IMR-90 (cell line): ENCODE results near the gene RUSF1. TPM values are rescaled to one million over a fixed set of nuclear protein-coding genes. Genes with fewer than 3 reads are reported as not detected.

Source experiments
- ATAC-seq: fragments of 200-7000 bp; cut with Tn5 transposase; 2 replicates; pipeline ENCODE4 v1.9.1; 2020; ENCODE audit warnings: low read depth, mild to moderate bottlenecking, moderate library complexity
- BruUV-seq: library from RNA; stranded (reverse); fragments of 400-500 nt; replicated peaks from 2 replicates; lab custom pipeline; 2021; lab: Mats Ljungman, UMichigan
- CTCF ChIA-PET: fragments of 300-600 bp; formaldehyde crosslinking; extraction: SDS; loops from one replicate; lab custom pipeline; 2021; ENCODE audit warnings: antibody characterized with exemption; lab: Yijun Ruan, JAX
- POLR2A ChIA-PET: fragments of 300-600 bp; sonication (Branson Sonifier 250); formaldehyde crosslinking; loops from one replicate; lab custom pipeline; 2022; ENCODE audit warnings: antibody characterized with exemption; ENCODE audit not compliant: unreplicated experiment; lab: Charles Lee
- DNase-seq: peaks from one replicate; pipeline ENCODE4 v3.0.0; 2013
- H2AFZ ChIP-seq: replicated peaks from 2 replicates; pipeline ENCODE3; 2013; ENCODE audit warnings: low read length, mild to moderate bottlenecking; ENCODE audit not compliant: poor library complexity
- H2AK5ac ChIP-seq: 2 replicates; pipeline ENCODE4 v1.6.1; 2013; ENCODE audit warnings: low read depth, low read length, inconsistent platforms
- H2AK9ac ChIP-seq: replicated peaks from 2 replicates; pipeline ENCODE3; 2013; ENCODE audit warnings: mild to moderate bottlenecking, low read depth, low read length, moderate library complexity; ENCODE audit not compliant: poor library complexity
- H2BK120ac ChIP-seq: 2 replicates; pipeline ENCODE4 v1.6.1; 2013; ENCODE audit warnings: low read depth, low read length, inconsistent platforms
- H2BK15ac ChIP-seq: 3 replicates; pipeline ENCODE4 v1.6.1; 2013; ENCODE audit warnings: low read depth, low read length, inconsistent platforms
- H2BK20ac ChIP-seq: 2 replicates; pipeline ENCODE4 v1.6.1; 2013; ENCODE audit warnings: low read depth, mild to moderate bottlenecking, inconsistent platforms, low read length, moderate library complexity
- H2BK5ac ChIP-seq: 2 replicates; pipeline ENCODE4 v1.6.1; 2013; ENCODE audit warnings: mild to moderate bottlenecking, low read depth, low read length, inconsistent platforms; ENCODE audit not compliant: poor library complexity, severe bottlenecking
- H3K14ac ChIP-seq: replicated peaks from 2 replicates; pipeline ENCODE4 v1.6.1; 2013; ENCODE audit warnings: low read depth, low read length, inconsistent platforms
- H3K18ac ChIP-seq: 2 replicates; pipeline ENCODE4 v1.6.1; 2013; ENCODE audit warnings: low read depth, low read length, control low read depth
- H3K23ac ChIP-seq: 2 replicates; pipeline ENCODE4 v1.6.1; 2013; ENCODE audit warnings: low read depth, low read length, inconsistent platforms
- H3K27ac ChIP-seq: 2 replicates; pipeline ENCODE4 v1.5.1; 2013; ENCODE audit warnings: mild to moderate bottlenecking, control low read depth, low read length; ENCODE audit not compliant: insufficient read depth
- H3K27me3 ChIP-seq: 2 replicates; pipeline ENCODE4 v1.6.1; 2013; ENCODE audit warnings: low read length; ENCODE audit not compliant: control insufficient read depth, insufficient read depth
- H3K36me3 ChIP-seq: 2 replicates; pipeline ENCODE4 v1.6.1; 2013; ENCODE audit warnings: low read length, mixed read lengths; ENCODE audit not compliant: control insufficient read depth, insufficient read depth
- H3K4ac ChIP-seq: 2 replicates; pipeline ENCODE4 v1.6.1; 2013; ENCODE audit warnings: low read depth, low read length, inconsistent platforms
- H3K4me1 ChIP-seq: 2 replicates; pipeline ENCODE4 v1.6.1; 2013; ENCODE audit warnings: low read length, mixed read lengths; ENCODE audit not compliant: control insufficient read depth, insufficient read depth
- H3K4me2 ChIP-seq: 2 replicates; pipeline ENCODE4 v1.6.1; 2013; ENCODE audit warnings: low read depth, mild to moderate bottlenecking, control low read depth, low read length, moderate library complexity
- H3K4me3 ChIP-seq: 2 replicates; pipeline ENCODE4 v1.5.1; 2013; ENCODE audit warnings: low read depth, mild to moderate bottlenecking, control low read depth, low read length, moderate library complexity; ENCODE audit not compliant: insufficient read depth
- H3K56ac ChIP-seq: 2 replicates; pipeline ENCODE4 v1.6.1; 2013; ENCODE audit warnings: low read length, inconsistent platforms; ENCODE audit not compliant: insufficient read depth; ENCODE audit errors: extremely low read depth
- H3K79me1 ChIP-seq, 2 experiments: 2 replicates each; pipeline ENCODE4 v1.6.1; 2013; ENCODE audit warnings: low read length in 2 of 2, inconsistent platforms in 1 of 2, low read depth in 1 of 2
- H3K9ac ChIP-seq: 2 replicates; pipeline ENCODE4 v1.6.1; 2013; ENCODE audit warnings: low read depth, low read length, control low read depth
- H3K9me1 ChIP-seq: 2 replicates; pipeline ENCODE4 v1.6.1; 2013; ENCODE audit warnings: low read length, inconsistent platforms; ENCODE audit not compliant: insufficient read depth
- H3K9me3 ChIP-seq: 2 replicates; pipeline ENCODE4 v1.6.1; 2013; ENCODE audit warnings: low read length; ENCODE audit not compliant: control insufficient read depth, insufficient read depth
- H4K20me1 ChIP-seq: 2 replicates; pipeline ENCODE4 v1.6.1; 2013; ENCODE audit warnings: low read length, inconsistent platforms; ENCODE audit not compliant: insufficient read depth
- H4K5ac ChIP-seq: 2 replicates; pipeline ENCODE4 v1.6.1; 2013; ENCODE audit warnings: mild to moderate bottlenecking, low read depth, low read length, control low read depth
- H4K8ac ChIP-seq, 2 experiments: 2 replicates each; pipeline ENCODE4 v1.6.1; 2013; ENCODE audit warnings: low read depth in 2 of 2, low read length in 2 of 2, control low read depth in 1 of 2, inconsistent platforms in 1 of 2
- H4K91ac ChIP-seq: 2 replicates; pipeline ENCODE4 v1.6.1; 2013; ENCODE audit warnings: low read depth, low read length, inconsistent platforms; ENCODE audit not compliant: insufficient read depth
- BHLHE40 ChIP-seq: fragments of 150-350 bp; IDR thresholded peaks from 2 replicates; pipeline ENCODE4 v1.6.1; 2016; ENCODE audit warnings: mild to moderate bottlenecking, low read depth, low read length
- CEBPB ChIP-seq: IDR thresholded peaks from 2 replicates; pipeline ENCODE4 v1.6.1; 2012; ENCODE audit warnings: low read depth, low read length, improper control_type of control experiment
- CHD1 ChIP-seq: IDR thresholded peaks from 2 replicates; pipeline ENCODE4 v1.6.1; 2012; ENCODE audit warnings: low read depth, low read length, improper control_type of control experiment
- RCOR1 ChIP-seq: IDR thresholded peaks from 2 replicates; pipeline ENCODE4 v1.6.1; 2012; ENCODE audit warnings: mild to moderate bottlenecking, low read length, improper control_type of control experiment; ENCODE audit not compliant: insufficient replicate concordance
- SMC3 ChIP-seq: fragments of 150-350 bp; IDR thresholded peaks from 2 replicates; pipeline ENCODE4 v1.6.1; 2016; ENCODE audit warnings: low read depth, mild to moderate bottlenecking, antibody characterized with exemption, low read length, moderate library complexity
- USF2 ChIP-seq: fragments of 150-350 bp; IDR thresholded peaks from 2 replicates; pipeline ENCODE4 v1.6.1; 2017; ENCODE audit warnings: mild to moderate bottlenecking, antibody characterized with exemption, low read length, low read depth
- WGBS, 2 experiments: methylation state at CpG; one replicate each; pipeline versions ENCODE4 v1.1.5 to v1.1.7; 2013; ENCODE audit warnings: missing lambda C conversion rate in 2 of 2; ENCODE audit not compliant: insufficient read length in 1 of 2; ENCODE audit errors: extremely low coverage in 2 of 2; 5-methylcytosine and 5-hydroxymethylcytosine counted together
- dilution Hi-C: fragments of 300-500 bp; cut with HindIII; formaldehyde crosslinking; loops from one replicate; pipeline ENCODE4 v1.14.3; 2018; ENCODE audit warnings: low sequenced_read_pairs; ENCODE audit not compliant: unreplicated experiment
- in situ Hi-C: fragments of 300-500 bp; cut with MboI; formaldehyde crosslinking; loops from 3 replicates; pipeline ENCODE4 v1.14.3; 2019; ENCODE audit warnings: low sequenced_read_pairs, inconsistent platforms, mixed read lengths
- intact Hi-C: fragments of 100-400 bp; cut with micrococcal nuclease; formaldehyde crosslinking; loops from 2 replicates; pipeline ENCODE4 v1.10.0; 2022
- polyA plus RNA-seq, 3 experiments: library from polyadenylated mRNA; depleted of rRNA; stranded (reverse); fragments of >200 nt; gene quantifications; 2 replicates each; pipeline ENCODE4 v1.2.3, GENCODE V29; 2012; ENCODE audit warnings: low replicate concordance in 1 of 3
- total RNA-seq: library from RNA; depleted of rRNA; stranded (reverse); fragments of >200 nt; gene quantifications from 2 replicates; pipeline ENCODE4 v1.2.3, GENCODE V29; 2012

Gene RUSF1
- total and polyA plus RNA-seq, 2 of the 4 experiments (the other 2 are of a cell fraction) = 22.9 to 65.0 TPM

DNA sequence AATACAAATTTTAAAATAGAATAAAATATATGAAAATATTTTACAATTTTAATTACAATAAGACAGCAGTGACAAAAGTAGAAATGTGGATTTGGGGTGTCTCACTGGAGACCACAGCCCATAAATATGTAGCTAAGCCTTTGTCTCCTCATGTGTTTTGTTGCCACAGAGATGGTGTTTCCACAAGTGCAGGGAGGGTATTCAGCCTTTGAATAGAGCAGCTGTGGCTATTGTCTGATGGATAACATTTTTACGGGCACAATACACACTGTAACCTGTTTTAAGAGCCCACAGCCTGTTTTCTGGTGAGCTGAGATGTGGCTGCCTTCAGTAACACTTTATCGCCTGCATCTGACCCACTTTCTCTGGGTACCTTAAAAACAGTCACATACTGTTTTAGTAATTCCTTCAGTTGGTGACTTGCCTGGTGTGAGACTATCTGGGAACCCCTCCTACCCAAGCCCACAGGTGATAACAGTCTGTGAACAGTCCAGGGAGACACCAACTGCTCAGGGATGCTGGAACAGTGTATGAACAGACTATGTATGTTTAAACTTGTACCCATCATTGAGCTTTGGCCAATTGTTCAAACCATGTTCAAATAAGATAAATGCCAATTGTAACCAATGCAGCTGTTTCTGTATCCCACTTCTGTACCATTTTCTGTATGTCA, 11.7 kb upstream of the RUSF1 start:
- Histone ChIP-seq H2BK5ac (no peak overlapping the region), H3K4me2 (no peak overlapping the region), H3K79me1 (no peaks in the 10 kb centered on the region), H3K4ac (no peak overlapping the region), H3K4me1 (no peaks in the 10 kb centered on the region), H4K5ac (no peak overlapping the region), H2AK9ac (no peak overlapping the region), H4K91ac (no peak overlapping the region), H2BK20ac (no peak overlapping the region), H3K56ac (no peak overlapping the region), H3K27me3 (peaks cover 8% of the 10 kb centered on the region), H3K27ac (no peak overlapping the region), H3K4me3 (no peak overlapping the region), H3K9ac (no peak overlapping the region), H4K8ac (no peak overlapping the region), H3K14ac (no peak overlapping the region), H3K36me3 (no peaks in the 10 kb centered on the region), H2AK5ac (no peak overlapping the region), H4K20me1 (no peaks in the 10 kb centered on the region), H2BK15ac (no peak overlapping the region), H3K18ac (no peak overlapping the region), H3K9me1 (no peaks in the 10 kb centered on the region), H3K9me3 (peaks cover 1% of the 10 kb centered on the region; the same call in 1 of the 2 replicates), H3K23ac (no peak overlapping the region), H2AFZ (no peak overlapping the region), H2BK120ac (no peak overlapping the region)
- in situ Hi-C loops = loop anchor here (25.0 kb wide), 1 partner anchor 192 kb away; a partner anchor contains a TSS
- TF ChIP-seq SMC3 = no peak
- TF ChIP-seq BHLHE40 = no peak
- no peak for TF ChIP-seq CHD1
- no peak for TF ChIP-seq CEBPB
- TF ChIP-seq RCOR1 = no peak
- TF ChIP-seq USF2 = no peak
- DNase-seq (no peak), ATAC-seq (no peak)
- POLR2A ChIA-PET = no interaction called here
- BruUV-seq = no TSS peak
- dilution Hi-C loops = no loop called here
- CTCF ChIA-PET = no interaction called here
- WGBS, 2 experiments = no CpG with 5 or more reads among the region's 2 CpGs
- intact Hi-C loops = no loop called here
